PC-3 (cell line): Measurements from ENCODE around the gene PDIA5.

ENCODE experiments used
- CTCF ChIP-seq: fragments of 300-600 bp; sonication (generic); conservative IDR thresholded peaks from 2 replicates; pipeline ENCODE4 v1.5.1; 2017; ENCODE audit warnings: antibody characterized with exemption, low read depth, mild to moderate bottlenecking, low read length
- EZH2 ChIP-seq: fragments of 300-600 bp; sonication (generic); IDR thresholded peaks from one replicate; pipeline ENCODE4 v1.6.1; 2017; ENCODE audit warnings: antibody characterized with exemption, mild to moderate bottlenecking, low read length; ENCODE audit not compliant: unreplicated experiment

GRCh38 chr3:123180791-123181190 lies 114.0 kb downstream of the PDIA5 start:
- TF ChIP-seq CTCF (no peak), EZH2 (no peak)
